DND-41 (cell line): ENCODE results near the gene IFIH1.

Source experiments
- CTCF ChIP-seq: IDR thresholded peaks from 2 replicates; pipeline ENCODE4 v1.5.1; 2012; ENCODE audit warnings: borderline replicate concordance, low read length, moderate library complexity, mild to moderate bottlenecking; ENCODE audit not compliant: poor library complexity, severe bottlenecking; ENCODE audit errors: extremely low read depth
- EZH2 ChIP-seq: IDR thresholded peaks from 3 replicates; pipeline ENCODE4 v1.6.1; 2012; ENCODE audit warnings: borderline replicate concordance, low read depth, mild to moderate bottlenecking, moderate library complexity, low read length, inconsistent platforms; ENCODE audit not compliant: severe bottlenecking

- TF ChIP-seq CTCF (no peak), EZH2 (no peak)
Measured at GRCh38 chr2:162280654-162281053, 37.8 kb downstream of the IFIH1 start.
